Esophagus muscularis mucosa (tissue), 3 donors: ENCODE data around the gene MBD5.

Experiments used
- EP300 ChIP-seq: sonication (generic); formaldehyde crosslinking; IDR thresholded peaks from one replicate; pipeline ENCODE4 v1.6.1; 2017; ENCODE audit warnings: antibody characterized with exemption
- TF ChIP-seq, protein P1 (sequence below), 3 experiments: fragments of 200-600 bp in 2 of 3; fragments of 450-650 bp in 1 of 3; sonication (generic) in 2 of 3; IDR thresholded peaks; one replicate each; pipeline ENCODE4 v1.5.1; 2017 to 2019; ENCODE audit warnings: antibody characterized with exemption in 3 of 3, mild to moderate bottlenecking in 2 of 3, moderate library complexity in 1 of 3

GRCh38 chr2:148027822-148028221 lies 6.9 kb downstream of the MBD5 start:
- TF ChIP-seq, protein P1, sequence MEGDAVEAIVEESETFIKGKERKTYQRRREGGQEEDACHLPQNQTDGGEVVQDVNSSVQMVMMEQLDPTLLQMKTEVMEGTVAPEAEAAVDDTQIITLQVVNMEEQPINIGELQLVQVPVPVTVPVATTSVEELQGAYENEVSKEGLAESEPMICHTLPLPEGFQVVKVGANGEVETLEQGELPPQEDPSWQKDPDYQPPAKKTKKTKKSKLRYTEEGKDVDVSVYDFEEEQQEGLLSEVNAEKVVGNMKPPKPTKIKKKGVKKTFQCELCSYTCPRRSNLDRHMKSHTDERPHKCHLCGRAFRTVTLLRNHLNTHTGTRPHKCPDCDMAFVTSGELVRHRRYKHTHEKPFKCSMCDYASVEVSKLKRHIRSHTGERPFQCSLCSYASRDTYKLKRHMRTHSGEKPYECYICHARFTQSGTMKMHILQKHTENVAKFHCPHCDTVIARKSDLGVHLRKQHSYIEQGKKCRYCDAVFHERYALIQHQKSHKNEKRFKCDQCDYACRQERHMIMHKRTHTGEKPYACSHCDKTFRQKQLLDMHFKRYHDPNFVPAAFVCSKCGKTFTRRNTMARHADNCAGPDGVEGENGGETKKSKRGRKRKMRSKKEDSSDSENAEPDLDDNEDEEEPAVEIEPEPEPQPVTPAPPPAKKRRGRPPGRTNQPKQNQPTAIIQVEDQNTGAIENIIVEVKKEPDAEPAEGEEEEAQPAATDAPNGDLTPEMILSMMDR (IDR thresholded peaks at IDR 0.05), result no peak
- no peak for TF ChIP-seq EP300
